ENCODE results near the gene CAT. TPM values are rescaled to one million over a fixed set of nuclear protein-coding genes. Genes with fewer than 3 reads are reported as not detected.

CAT gene
- total and polyA plus RNA-seq, 5 donors = 67.6 to 114 (median 98.1) TPM

GRCh38 chr11:34483106-34483874 is 44.6 kb downstream of the CAT start:
- no peaks in the 10 kb centered on the region for H3K4me1 ChIP-seq (ENCODE audit: control insufficient read depth, insufficient read depth, low read length)
- WGBS = 75% methylated on average over 9 of the region's 9 CpGs
- H3K27ac ChIP-seq (ENCODE audit: low read length) = no peak overlapping the region
- DNase-seq (no peak), ATAC-seq (no peak)
- H3K27me3 ChIP-seq (ENCODE audit: control insufficient read depth, insufficient read depth) = no peaks in the 10 kb centered on the region
- no peak overlapping the region for H3K4me3 ChIP-seq (ENCODE audit: low read length)
- intact Hi-C loops (cut with DNase I) = no loop called here
- H3K9me3 ChIP-seq (ENCODE audit: control insufficient read depth, low read length) = no peaks in the 10 kb centered on the region

GRCh38 chr11:34487430-34487829 is 48.7 kb downstream of the CAT start:
- Histone ChIP-seq H3K4me3 (ENCODE audit: low read length) (no peak overlapping the region), H3K4me1 (ENCODE audit: control insufficient read depth, insufficient read depth, low read length) (no peaks in the 10 kb centered on the region), H3K27ac (ENCODE audit: low read length) (no peak overlapping the region), H3K9me3 (ENCODE audit: control insufficient read depth, low read length) (no peaks in the 10 kb centered on the region), H3K27me3 (ENCODE audit: control insufficient read depth, insufficient read depth) (no peaks in the 10 kb centered on the region)
- ATAC-seq (no peak), DNase-seq (no peak)
- intact Hi-C loops (cut with DNase I) = no loop called here
- 76% methylated on average over 7 of the region's 7 CpGs for WGBS

GRCh38 chr11:34488855-34489557 is 50.3 kb downstream of the CAT start:
- no peak for DNase-seq
- Histone ChIP-seq H3K27me3 (ENCODE audit: control insufficient read depth, insufficient read depth) (no peaks in the 10 kb centered on the region), H3K4me1 (ENCODE audit: control insufficient read depth, insufficient read depth, low read length) (no peaks in the 10 kb centered on the region), H3K27ac (ENCODE audit: low read length) (no peak overlapping the region), H3K9me3 (ENCODE audit: control insufficient read depth, low read length) (no peaks in the 10 kb centered on the region), H3K4me3 (ENCODE audit: low read length) (no peak overlapping the region)
- 87% methylated on average over 12 of the region's 12 CpGs for WGBS
- ATAC-seq = no peak
- intact Hi-C loops (cut with DNase I) = no loop called here

GRCh38 chr11:34490304-34490703 is 51.6 kb downstream of the CAT start:
- no peak for ATAC-seq
- H3K27me3 ChIP-seq (ENCODE audit: control insufficient read depth, insufficient read depth) = no peaks in the 10 kb centered on the region
- no peak overlapping the region for H3K4me3 ChIP-seq (ENCODE audit: low read length)
- H3K9me3 ChIP-seq (ENCODE audit: control insufficient read depth, low read length) = no peaks in the 10 kb centered on the region
- no peak overlapping the region for H3K27ac ChIP-seq (ENCODE audit: low read length)
- intact Hi-C loops (cut with DNase I) = loop anchor here in 3 of 4 donors (5.0 to 10.0 kb wide), 3 partner anchors 128 to 316 kb away; no protein-coding TSS in a partner anchor
- no peaks in the 10 kb centered on the region for H3K4me1 ChIP-seq (ENCODE audit: control insufficient read depth, insufficient read depth, low read length)
- WGBS = 75% methylated on average over 2 of the region's 2 CpGs
- DNase-seq = no peak

GRCh38 chr11:34492806-34493414 is 54.2 kb downstream of the CAT start:
- 38% methylated on average over 8 of the region's 8 CpGs for WGBS
- H3K9me3 ChIP-seq (ENCODE audit: control insufficient read depth, low read length) = no peaks in the 10 kb centered on the region
- H3K4me1 ChIP-seq (ENCODE audit: control insufficient read depth, insufficient read depth, low read length) = no peaks in the 10 kb centered on the region
- DNase-seq = peak in 2 of 3 donors; percentile 57 to 86
- H3K27ac ChIP-seq (ENCODE audit: low read length) = no peak overlapping the region
- intact Hi-C loops (cut with DNase I) = loop anchor here in 3 of 4 donors (5.0 to 10.0 kb wide), 3 partner anchors 131 to 318 kb away; no protein-coding TSS in a partner anchor
- no peak for ATAC-seq
- no peak overlapping the region for H3K4me3 ChIP-seq (ENCODE audit: low read length)
- no peaks in the 10 kb centered on the region for H3K27me3 ChIP-seq (ENCODE audit: control insufficient read depth, insufficient read depth)

DNA sequence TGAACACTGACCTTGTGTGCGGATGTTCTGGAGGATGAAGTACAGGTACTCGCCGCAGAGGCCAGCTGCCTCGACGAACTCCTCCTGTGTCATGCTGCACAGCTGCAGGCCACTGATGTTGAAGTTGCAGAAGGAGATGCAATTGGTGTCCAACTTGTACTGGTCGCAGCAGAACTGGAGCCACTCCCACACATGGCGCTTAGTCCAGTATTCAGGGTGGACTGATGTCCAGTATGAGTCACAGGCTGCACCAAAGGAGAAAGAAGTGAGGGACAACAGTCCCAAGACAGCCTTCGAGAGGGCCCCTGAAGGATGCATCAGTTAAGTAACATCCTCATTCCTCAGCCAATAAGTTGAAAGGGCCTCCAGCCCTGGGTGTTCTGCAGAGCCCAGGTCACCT is 54.7 kb downstream of the CAT start:
- Histone ChIP-seq H3K9me3 (ENCODE audit: control insufficient read depth, low read length) (no peaks in the 10 kb centered on the region), H3K27me3 (ENCODE audit: control insufficient read depth, insufficient read depth) (no peaks in the 10 kb centered on the region), H3K4me3 (ENCODE audit: low read length) (no peak overlapping the region), H3K27ac (ENCODE audit: low read length) (no peak overlapping the region), H3K4me1 (ENCODE audit: control insufficient read depth, insufficient read depth, low read length) (no peaks in the 10 kb centered on the region)
- no peak for DNase-seq
- WGBS = 73% methylated on average over 8 of the region's 8 CpGs
- no peak for ATAC-seq
- intact Hi-C loops (cut with DNase I) = loop anchor here in 3 of 4 donors (5.0 to 10.0 kb wide), 3 partner anchors 131 to 319 kb away; no protein-coding TSS in a partner anchor

GRCh38 chr11:34493926-34494595 is 55.3 kb downstream of the CAT start:
- Histone ChIP-seq H3K9me3 (ENCODE audit: control insufficient read depth, low read length) (no peaks in the 10 kb centered on the region), H3K27me3 (ENCODE audit: control insufficient read depth, insufficient read depth) (no peaks in the 10 kb centered on the region), H3K4me3 (ENCODE audit: low read length) (no peak overlapping the region), H3K4me1 (ENCODE audit: control insufficient read depth, insufficient read depth, low read length) (no peaks in the 10 kb centered on the region), H3K27ac (ENCODE audit: low read length) (no peak overlapping the region)
- no peak for ATAC-seq
- 76% methylated on average over 4 of the region's 4 CpGs for WGBS
- no peak for DNase-seq
- intact Hi-C loops (cut with DNase I) = loop anchor here in 3 of 4 donors (5.0 to 10.0 kb wide), 3 partner anchors 132 to 319 kb away; no protein-coding TSS in a partner anchor

DNA sequence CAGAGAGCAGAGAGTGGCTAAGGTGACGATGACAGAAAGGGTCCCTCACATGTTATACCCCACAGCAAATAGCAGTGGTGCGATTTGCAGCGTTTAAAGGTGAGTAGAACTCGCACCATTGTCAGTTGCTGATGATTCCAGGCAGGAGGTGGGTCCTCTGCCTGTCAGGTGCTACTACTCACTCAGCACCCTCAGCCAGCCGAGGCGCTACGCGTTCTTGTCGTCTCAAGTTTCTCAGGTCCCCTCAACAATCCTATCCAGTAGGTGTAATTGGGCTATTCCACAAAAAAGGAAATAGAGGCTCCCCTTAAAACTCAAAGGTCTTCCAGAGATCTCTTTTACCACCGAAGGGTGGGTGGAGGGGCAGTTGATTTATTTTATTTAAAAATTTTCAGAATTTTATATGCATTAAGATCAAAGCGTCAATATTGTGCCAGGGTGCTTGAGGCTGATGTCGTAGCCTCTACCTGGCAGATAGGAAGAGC is 56.5 kb downstream of the CAT start:
- Histone ChIP-seq H3K9me3 (ENCODE audit: control insufficient read depth, low read length) (no peaks in the 10 kb centered on the region), H3K4me3 (ENCODE audit: low read length) (no peak overlapping the region), H3K27ac (ENCODE audit: low read length) (no peak overlapping the region), H3K27me3 (ENCODE audit: control insufficient read depth, insufficient read depth) (no peaks in the 10 kb centered on the region), H3K4me1 (ENCODE audit: control insufficient read depth, insufficient read depth, low read length) (no peaks in the 10 kb centered on the region)
- intact Hi-C loops (cut with DNase I) = loop anchor here in 2 of 4 donors (10.0 kb wide), 1 partner anchor 320 kb away; no protein-coding TSS in a partner anchor
- DNase-seq = no peak
- no peak for ATAC-seq
- WGBS = 83% methylated on average over 12 of the region's 12 CpGs

- H3K27me3 ChIP-seq (ENCODE audit: control insufficient read depth, insufficient read depth) = no peaks in the 10 kb centered on the region
- WGBS = 62% methylated on average over 26 of the region's 26 CpGs
- DNase-seq = peak in 2 of 3 donors; percentile 22 to 43
Measured at GRCh38 chr11:34495724-34496377, 57.1 kb downstream of the CAT start.

More at GRCh38 chr11:34495724-34496377, 57.1 kb downstream of the CAT start:
- peak in 1 of 2 donors; percentile 75 for ATAC-seq
- intact Hi-C loops (cut with DNase I) = loop anchor here in 2 of 4 donors (10.0 kb wide), 1 partner anchor 321 kb away; no protein-coding TSS in a partner anchor
- Histone ChIP-seq H3K9me3 (ENCODE audit: control insufficient read depth, low read length) (no peaks in the 10 kb centered on the region), H3K27ac (ENCODE audit: low read length) (no peak overlapping the region), H3K4me1 (ENCODE audit: control insufficient read depth, insufficient read depth, low read length) (no peaks in the 10 kb centered on the region), H3K4me3 (ENCODE audit: low read length) (no peak overlapping the region)
